ENCODE measurements around the gene DNAH10.

Gene DNAH10

GRCh38 chr12:123845881-123846280 lies 83.8 kb downstream of the DNAH10 start:
- no peak for DNase-seq (ENCODE audit: low read depth)

GRCh38 chr12:123846340-123846739 lies 84.2 kb downstream of the DNAH10 start:
- no peak for DNase-seq (ENCODE audit: low read depth)

- DNase-seq (ENCODE audit: low read depth), result no peak
Measured at GRCh38 chr12:123847019-123847418, 84.9 kb downstream of the DNAH10 start.

- DNase-seq (ENCODE audit: low read depth), result no peak
Measured at GRCh38 chr12:123847876-123848275, 85.8 kb downstream of the DNAH10 start.

GRCh38 chr12:123849517-123849916 lies 87.4 kb downstream of the DNAH10 start:
- no peak for DNase-seq (ENCODE audit: low read depth)

GRCh38 chr12:123850246-123851134 lies 88.4 kb downstream of the DNAH10 start:
- no peak for DNase-seq (ENCODE audit: low read depth)

- DNase-seq (ENCODE audit: low read depth), result no peak
Measured at GRCh38 chr12:123853396-123854070, 91.4 kb downstream of the DNAH10 start.

- DNase-seq (ENCODE audit: low read depth), result no peak
Measured at GRCh38 chr12:123854232-123854631, 92.1 kb downstream of the DNAH10 start.

- DNase-seq (ENCODE audit: low read depth), result no peak
Measured at GRCh38 chr12:123854918-123855317, 92.8 kb downstream of the DNAH10 start.

GRCh38 chr12:123856681-123857080 lies 94.6 kb downstream of the DNAH10 start:
- no peak for DNase-seq (ENCODE audit: low read depth)

GRCh38 chr12:123858176-123858575 lies 96.1 kb downstream of the DNAH10 start:
- DNase-seq (ENCODE audit: low read depth), result no peak

GRCh38 chr12:123859035-123859434 lies 96.9 kb downstream of the DNAH10 start:
- DNase-seq (ENCODE audit: low read depth), result no peak

- DNase-seq (ENCODE audit: low read depth), result no peak
Measured at GRCh38 chr12:123860377-123860776, 98.3 kb downstream of the DNAH10 start.

- no peak for DNase-seq (ENCODE audit: low read depth)
Measured at GRCh38 chr12:123861392-123861791, 99.3 kb downstream of the DNAH10 start.

GRCh38 chr12:123867141-123867540 lies 105.0 kb downstream of the DNAH10 start:
- DNase-seq (ENCODE audit: low read depth), result no peak

- no peak for DNase-seq (ENCODE audit: low read depth)
Measured at GRCh38 chr12:123868791-123869190, 106.7 kb downstream of the DNAH10 start.

- no peak for DNase-seq (ENCODE audit: low read depth)
Measured at GRCh38 chr12:123873793-123874192, 111.7 kb downstream of the DNAH10 start.

GRCh38 chr12:123877968-123878367 lies 115.9 kb downstream of the DNAH10 start:
- no peak for DNase-seq (ENCODE audit: low read depth)

- DNase-seq (ENCODE audit: low read depth), result no peak
Measured at GRCh38 chr12:123879101-123879500, 117.0 kb downstream of the DNAH10 start.

GRCh38 chr12:123879691-123880090 lies 117.6 kb downstream of the DNAH10 start:
- no peak for DNase-seq (ENCODE audit: low read depth)

- DNase-seq (ENCODE audit: low read depth), result no peak
Measured at GRCh38 chr12:123882161-123882705, 120.1 kb downstream of the DNAH10 start.

- DNase-seq (ENCODE audit: low read depth), result no peak
Measured at GRCh38 chr12:123886258-123886657, 124.2 kb downstream of the DNAH10 start.

- DNase-seq (ENCODE audit: low read depth), result no peak
Measured at GRCh38 chr12:123886931-123887582, 125.0 kb downstream of the DNAH10 start.
